Activated CD8-positive, alpha-beta T cell treated with anti-CD3 and anti-CD28 coated beads, Interleukin-2, amount 10 ng/mL, durations not matched to agents 7 days and 5 days (primary cell): Measurements from ENCODE around the gene KRTAP4-2. TPM values are rescaled to one million over a fixed set of nuclear protein-coding genes. Genes with fewer than 3 reads are reported as not detected.
"Not testable (repeated sequence)": the region's sequence is repeated elsewhere in the genome, so short reads cannot be mapped to it uniquely, and the experiment has no call there.

Source experiments
- ATAC-seq: fragments of 150-1000 bp; cut with Tn5 transposase; one replicate; pipeline ENCODE4 v1.10.0; 2021; ENCODE audit warnings: moderate library complexity
- CTCF ChIA-PET: fragments of 350-600 bp; sonication (Branson Sonifier 250); formaldehyde crosslinking; loops from one replicate; lab custom pipeline; 2021; ENCODE audit warnings: antibody characterized with exemption; lab: Charles Lee
- POLR2A ChIA-PET: fragments of 350-600 bp; sonication (Branson Sonifier 250); formaldehyde crosslinking; loops from one replicate; lab custom pipeline; 2021; ENCODE audit warnings: antibody characterized with exemption; lab: Charles Lee
- DNase-seq: peaks from one replicate; pipeline ENCODE4 v3.0.0-alpha.2; 2020
- H3K27ac Mint-ChIP-seq: one replicate; pipeline ENCODE4 v1.8.0; 2021; ENCODE audit warnings: mild to moderate bottlenecking, mixed read lengths
- H3K27me3 Mint-ChIP-seq: one replicate; pipeline ENCODE4 v1.8.0; 2021; ENCODE audit warnings: low read depth, mixed read lengths
- H3K36me3 Mint-ChIP-seq: one replicate; pipeline ENCODE4 v1.8.0; 2021; ENCODE audit warnings: low read depth, mixed read lengths
- H3K4me1 Mint-ChIP-seq: one replicate; pipeline ENCODE4 v1.8.0; 2021; ENCODE audit warnings: low read depth, mixed read lengths
- H3K4me3 Mint-ChIP-seq: one replicate; pipeline ENCODE4 v1.8.0; 2021; ENCODE audit warnings: mild to moderate bottlenecking, mixed read lengths
- H3K9me3 Mint-ChIP-seq: one replicate; pipeline ENCODE4 v1.8.0; 2022; ENCODE audit warnings: mixed read lengths; ENCODE audit not compliant: insufficient read depth
- total RNA-seq, 2 experiments: library from RNA; stranded (reverse); gene quantifications; one replicate each; pipeline ENCODE4 v1.2.3, GENCODE V29; 2021

KRTAP4-2 gene
- total RNA-seq, 2 experiments from 2014 or later: not detected

DNA sequence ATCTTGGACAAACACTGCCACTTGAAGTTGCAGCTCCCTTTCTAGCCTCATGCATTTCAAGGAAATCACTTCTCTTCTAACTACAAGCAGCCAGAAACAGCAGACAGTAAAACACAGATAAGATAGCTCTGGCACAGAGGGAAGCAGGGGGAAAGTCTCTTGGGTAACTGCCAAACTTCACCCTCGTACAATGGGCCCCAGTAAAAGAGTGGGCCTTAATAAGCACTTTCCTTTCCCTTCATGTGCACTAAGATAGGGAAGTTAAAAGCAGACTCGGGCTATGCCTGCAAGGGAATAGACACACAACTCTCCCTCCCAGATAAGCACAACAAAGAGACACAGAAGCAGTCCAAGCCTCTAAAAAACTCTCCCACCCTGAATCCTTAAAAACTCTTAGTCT, 24.2 kb downstream of the KRTAP4-2 start:
- CTCF ChIA-PET: no interaction called here
- Mint-ChIP-seq H3K27me3 (peaks cover 3% of the 10 kb centered on the region), H3K27ac (no peak overlapping the region), H3K9me3 (no peaks in the 10 kb centered on the region), H3K4me3 (no peak overlapping the region), H3K36me3 (no peaks in the 10 kb centered on the region), H3K4me1 (no peaks in the 10 kb centered on the region)
- ATAC-seq: no peak
- DNase-seq: no peak
- POLR2A ChIA-PET: no interaction called here

GRCh38 chr17:41151525-41151924, 26.5 kb downstream of the KRTAP4-2 start:
- H3K27me3 Mint-ChIP-seq: peaks cover 3% of the 10 kb centered on the region
- CTCF ChIA-PET: no interaction called here

DNA sequence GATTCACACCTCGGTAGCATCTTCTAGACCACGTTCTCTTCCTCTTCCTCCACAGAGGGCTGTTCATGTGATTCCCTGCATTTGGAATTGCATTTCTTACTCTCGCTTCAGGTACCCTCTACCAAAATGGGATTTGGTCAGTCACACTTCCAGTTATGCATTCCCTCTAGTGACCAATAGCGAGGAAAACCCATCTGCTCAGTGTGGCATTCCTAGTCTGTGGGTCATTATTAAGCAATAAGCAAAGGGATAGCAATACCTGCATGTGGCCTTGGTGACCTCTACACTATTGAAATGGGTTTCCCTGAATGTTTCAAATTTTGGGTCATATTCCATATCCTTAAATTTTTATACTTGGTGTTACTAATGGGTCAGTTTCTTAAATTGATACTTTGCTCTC, 28.0 kb downstream of the KRTAP4-2 start:
- Mint-ChIP-seq H3K4me3 (no peak overlapping the region), H3K27ac (no peak overlapping the region), H3K9me3 (no peaks in the 10 kb centered on the region), H3K36me3 (no peaks in the 10 kb centered on the region), H3K27me3 (peaks cover 3% of the 10 kb centered on the region), H3K4me1 (no peaks in the 10 kb centered on the region)
- ChIA-PET POLR2A (no interaction called here), CTCF (interaction anchor here (0.9 to 1.3 kb wide), 2 partner anchors 172 to 398 kb away, joined by 3 read pairs; no protein-coding TSS in a partner anchor)
- DNase-seq: no peak
- no peak for ATAC-seq

More at GRCh38 chr17:41151525-41151924, 26.5 kb downstream of the KRTAP4-2 start:
- no peak overlapping the region for H3K4me3 Mint-ChIP-seq
- H3K27ac Mint-ChIP-seq: no peak overlapping the region
- POLR2A ChIA-PET: no interaction called here
- H3K9me3 Mint-ChIP-seq: no peaks in the 10 kb centered on the region
- DNase-seq: no peak
- no peaks in the 10 kb centered on the region for H3K36me3 Mint-ChIP-seq
- no peak for ATAC-seq
- no peaks in the 10 kb centered on the region for H3K4me1 Mint-ChIP-seq

DNA sequence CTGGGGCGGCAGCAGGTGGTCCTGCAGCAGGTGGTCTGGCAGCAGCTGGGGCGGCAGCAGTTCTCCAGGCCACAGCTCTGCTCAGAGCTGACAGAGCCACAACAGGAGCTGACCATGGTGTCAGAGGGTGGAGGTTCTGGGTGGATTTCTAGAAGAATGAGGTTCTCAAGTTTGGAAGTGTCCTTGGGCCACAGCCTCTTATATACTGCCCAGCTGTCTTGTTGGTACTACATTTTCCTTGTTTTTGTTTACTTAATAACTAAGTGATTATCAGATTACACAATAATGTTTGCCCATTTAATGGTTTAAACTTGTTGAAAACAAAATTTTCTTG, 28.4 kb downstream of the KRTAP4-2 start, which contains the start of gene KRTAP4-5:
Gene KRTAP4-5, minus strand, starts transcription at position 174 of the 334 bp plus-strand sequence. Its CDS starts 58 bp downstream, at position 116.
- Mint-ChIP-seq H3K4me3 (no peak within 1 kb of the TSS), H3K9me3 (no peaks in the 10 kb centered on the region), H3K27ac (no peak within 1 kb of the TSS), H3K36me3 (no peaks in the 10 kb centered on the region), H3K27me3 (peaks cover 3% of the 10 kb centered on the region), H3K4me1 (no peaks in the 10 kb centered on the region)
- ChIA-PET CTCF (no interaction called here), POLR2A (no interaction called here)
- ATAC-seq (no peak), DNase-seq (no peak)

DNA sequence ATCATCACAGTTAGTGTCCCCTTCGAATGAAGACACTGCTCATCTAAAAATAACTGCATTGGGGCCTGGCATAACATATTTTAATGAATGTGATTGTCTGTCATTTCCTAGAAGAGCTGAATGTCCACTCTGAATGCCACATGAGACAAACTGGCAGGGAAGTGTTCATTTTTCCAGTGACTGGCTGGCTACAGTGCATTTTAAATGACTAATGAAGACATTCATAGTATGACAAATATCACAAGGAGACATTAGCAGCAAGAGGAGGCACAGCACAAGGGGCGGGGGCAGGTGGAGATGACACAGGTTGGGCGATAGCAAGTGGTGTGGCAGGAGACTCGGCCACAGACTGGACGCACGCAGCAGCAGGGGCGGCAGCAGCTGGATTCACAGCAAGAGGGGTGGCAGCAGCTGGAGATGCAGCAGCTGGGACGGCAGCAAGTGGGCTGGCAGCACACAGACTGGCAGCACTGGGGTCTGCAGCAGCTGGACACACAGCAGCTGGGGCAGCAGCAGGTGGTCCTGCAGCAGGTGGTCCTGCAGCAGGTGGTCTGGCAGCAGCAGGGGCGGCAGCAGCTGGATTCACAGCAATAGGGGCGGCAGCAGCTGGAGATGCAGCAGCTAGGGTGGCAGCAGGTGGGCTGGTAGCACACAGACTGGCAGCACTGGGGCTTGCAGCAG, 28.9 kb downstream of the KRTAP4-2 start:
- H3K27me3 Mint-ChIP-seq, H3K9me3 Mint-ChIP-seq, ATAC-seq, H3K27ac Mint-ChIP-seq, H3K36me3 Mint-ChIP-seq, POLR2A ChIA-PET, H3K4me1 Mint-ChIP-seq, H3K4me3 Mint-ChIP-seq, DNase-seq: not testable (repeated sequence)
- CTCF ChIA-PET: interaction anchor here (0.6 kb wide), 1 partner anchor 39 kb away, joined by 3 read pairs; no protein-coding TSS in a partner anchor

GRCh38 chr17:41147531-41148204, 30.4 kb downstream of the KRTAP4-2 start:
- CTCF ChIA-PET: no interaction called here
- POLR2A ChIA-PET: no interaction called here
- H3K4me3 Mint-ChIP-seq: no peak overlapping the region
- H3K27ac Mint-ChIP-seq: no peak overlapping the region
- peaks cover 4% of the 10 kb centered on the region for H3K9me3 Mint-ChIP-seq
- H3K4me1 Mint-ChIP-seq: no peaks in the 10 kb centered on the region
- ATAC-seq: no peak
- DNase-seq: no peak
- H3K36me3 Mint-ChIP-seq: no peaks in the 10 kb centered on the region
- no peaks in the 10 kb centered on the region for H3K27me3 Mint-ChIP-seq

DNA sequence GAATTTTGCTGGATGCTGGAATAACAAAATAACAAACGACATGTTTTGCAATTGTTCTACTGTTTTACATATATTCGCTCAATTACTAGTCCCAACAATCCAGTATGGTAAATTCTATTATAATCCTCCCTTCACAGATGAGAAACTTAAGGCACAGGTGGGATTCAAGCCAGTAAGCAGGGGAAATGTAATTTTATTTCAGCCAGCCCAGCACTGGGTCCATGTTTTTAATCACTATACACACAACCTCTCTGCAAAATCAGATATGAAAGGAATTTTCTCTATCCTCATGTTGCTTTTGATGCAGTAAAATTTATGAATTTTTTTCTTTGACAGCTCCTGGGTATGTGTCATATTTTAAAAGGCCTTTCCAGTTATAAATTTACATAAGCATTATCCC, 32.8 kb downstream of the KRTAP4-2 start:
- CTCF ChIA-PET: no interaction called here
- ATAC-seq (no peak), DNase-seq (no peak)
- Mint-ChIP-seq H3K4me1 (no peaks in the 10 kb centered on the region), H3K4me3 (no peak overlapping the region), H3K27ac (no peak overlapping the region), H3K9me3 (peaks cover 10% of the 10 kb centered on the region), H3K36me3 (no peaks in the 10 kb centered on the region), H3K27me3 (no peaks in the 10 kb centered on the region)
- POLR2A ChIA-PET: no interaction called here

- DNase-seq: no peak
- POLR2A ChIA-PET: no interaction called here
- Mint-ChIP-seq H3K27me3 (no peaks in the 10 kb centered on the region), H3K27ac (no peak overlapping the region), H3K9me3 (peaks cover 10% of the 10 kb centered on the region), H3K4me1 (no peaks in the 10 kb centered on the region), H3K4me3 (no peak overlapping the region), H3K36me3 (no peaks in the 10 kb centered on the region)
- no peak for ATAC-seq
- CTCF ChIA-PET: no interaction called here
Measured at GRCh38 chr17:41144846-41145245, 33.2 kb downstream of the KRTAP4-2 start.

DNA sequence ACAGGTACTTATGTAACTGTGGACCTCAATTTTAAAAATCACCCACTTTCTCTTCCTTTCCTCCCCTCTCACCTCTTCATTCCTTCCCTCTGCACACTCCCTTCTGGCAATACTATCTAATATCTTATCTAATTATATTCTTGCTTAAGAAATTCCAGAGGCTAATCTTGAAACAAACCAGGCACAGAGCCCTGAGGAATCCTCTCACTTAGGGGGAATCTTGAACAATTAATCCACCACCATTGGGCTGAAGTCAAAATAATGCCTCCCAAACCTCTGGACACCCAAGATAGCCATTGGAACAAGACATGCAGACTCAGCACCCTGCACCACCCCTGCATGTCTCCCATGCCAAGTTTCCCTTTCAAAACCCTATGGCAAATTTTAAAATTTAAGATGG, 36.7 kb downstream of the KRTAP4-2 start:
- POLR2A ChIA-PET: no interaction called here
- Mint-ChIP-seq H3K9me3 (peaks cover 10% of the 10 kb centered on the region), H3K4me1 (no peaks in the 10 kb centered on the region), H3K4me3 (no peak overlapping the region), H3K27ac (no peak overlapping the region), H3K27me3 (no peaks in the 10 kb centered on the region), H3K36me3 (peaks cover 3% of the 10 kb centered on the region)
- DNase-seq (no peak), ATAC-seq (no peak)
- CTCF ChIA-PET: no interaction called here

- Mint-ChIP-seq H3K4me1 (no peaks in the 10 kb centered on the region), H3K36me3 (peaks cover 3% of the 10 kb centered on the region), H3K27ac (no peak within 1 kb of the TSS), H3K4me3 (no peak within 1 kb of the TSS), H3K27me3 (no peaks in the 10 kb centered on the region), H3K9me3 (peaks cover 10% of the 10 kb centered on the region)
- DNase-seq: no peak
- ChIA-PET POLR2A (no interaction called here), CTCF (no interaction called here)
- no peak for ATAC-seq
Measured at GRCh38 chr17:41140360-41141131, 37.5 kb downstream of the KRTAP4-2 start, which contains the start of gene KRTAP4-6. Gene KRTAP4-6, minus strand, starts transcription at chr17:41140544. Its CDS starts 57 bp downstream, at chr17:41140487.

GRCh38 chr17:41139865-41140264, 38.2 kb downstream of the KRTAP4-2 start:
- ATAC-seq, H3K36me3 Mint-ChIP-seq, H3K27me3 Mint-ChIP-seq, POLR2A ChIA-PET, H3K4me1 Mint-ChIP-seq, H3K27ac Mint-ChIP-seq, CTCF ChIA-PET, H3K4me3 Mint-ChIP-seq, DNase-seq: not testable (repeated sequence)
- H3K9me3 Mint-ChIP-seq: peaks cover 10% of the 10 kb centered on the region
